ENCODE measurements around the gene SLC25A14. TPM values are rescaled to one million over a fixed set of nuclear protein-coding genes. Genes with fewer than 3 reads are reported as not detected.

SLC25A14 gene
- total and polyA plus RNA-seq, 2 donors (not counting 3 experiments of a cell fraction or from before 2014, with no cell fraction given), result 10.6 to 11.5 TPM

DNA sequence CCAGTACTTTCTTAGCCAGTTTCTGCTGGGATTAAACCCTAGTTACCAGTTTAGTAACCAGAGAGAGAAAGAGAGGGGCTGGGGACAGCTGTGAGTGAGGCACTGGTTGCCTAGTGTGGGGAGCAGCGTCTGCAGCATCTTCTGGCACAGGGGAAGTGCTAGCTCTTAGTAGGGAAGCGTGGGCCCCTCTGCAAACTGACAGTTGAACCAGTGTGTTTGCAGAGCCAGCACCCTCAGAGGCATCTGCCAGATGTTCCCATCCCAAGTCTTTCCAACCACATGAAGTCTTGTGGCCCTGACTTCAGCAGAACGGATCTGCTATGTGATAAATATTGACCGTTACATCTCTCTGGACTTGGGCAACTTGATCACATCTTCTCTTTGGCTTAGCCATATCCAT is 77.1 kb downstream of the SLC25A14 start:
- FAIRE-seq, result no peak

More for the DNA sequence above, 77.1 kb downstream of the SLC25A14 start:
- intact Hi-C loops (cut with micrococcal nuclease), result no loop called here
- CTCF ChIA-PET, result no interaction called here
- Histone ChIP-seq H3K4me3 (replicated peaks in 1 of 3; ENCODE audit: insufficient read depth in 1 of 3, low read depth in 1 of 3, low read length in 3 of 3) (no peak overlapping the region), H4K20me1 (replicated peaks; ENCODE audit: control insufficient read depth, extremely low read depth, insufficient read depth, low read length) (no peaks in the 10 kb centered on the region), H3K9ac (replicated peaks; ENCODE audit: extremely low read depth, insufficient read depth, low read length) (no peak overlapping the region), H3K4me2 (ENCODE audit: insufficient read depth, low read length) (no peak overlapping the region), H3K9me3 (replicated peaks; ENCODE audit: control insufficient read depth, insufficient read depth, low read length) (no peaks in the 10 kb centered on the region), H3K36me3 (ENCODE audit: control insufficient read depth in 2 of 2, extremely low read depth in 1 of 2, insufficient read depth in 2 of 2, low read length in 2 of 2) (no peaks in the 10 kb centered on the region), H3K9me1 (replicated peaks; ENCODE audit: control insufficient read depth, extremely low read depth, insufficient read depth, low read length) (no peaks in the 10 kb centered on the region), H3K4me1 (ENCODE audit: control insufficient read depth, extremely low read depth, insufficient read depth, low read length) (no peaks in the 10 kb centered on the region), H3K27ac (ENCODE audit: insufficient read depth, low read depth, low read length) (no peak overlapping the region), H2AFZ (ENCODE audit: low read depth, low read length) (no peak overlapping the region), H3K79me2 (ENCODE audit: control insufficient read depth, insufficient read depth, low read length) (no peaks in the 10 kb centered on the region), H3K27me3 (ENCODE audit: control insufficient read depth in 2 of 2, insufficient read depth in 2 of 2, low read length in 2 of 2) (no peaks in the 10 kb centered on the region)
- dilution Hi-C loops (cut with MboI; ENCODE audit: extremely low pct_ligation_motif_present, low sequenced_read_pairs), result no loop called here
- no peak for DNase-seq (ENCODE audit: low read depth, low spot score)
- no TSS peak for BruUV-seq (replicated peaks)
- TF ChIP-seq POLR2AphosphoS5 (IDR thresholded peaks at IDR 0.05; ENCODE audit: insufficient read depth, low read depth, low read length), result no peak
- no peak for TF ChIP-seq MYC (IDR thresholded peaks at IDR 0.05; ENCODE audit: low read depth, low read length)
- TF ChIP-seq GATA2 (IDR thresholded peaks at IDR 0.05; ENCODE audit: insufficient read depth, insufficient read length, low read depth, low read length), result no peak
- TF ChIP-seq, protein P1, sequence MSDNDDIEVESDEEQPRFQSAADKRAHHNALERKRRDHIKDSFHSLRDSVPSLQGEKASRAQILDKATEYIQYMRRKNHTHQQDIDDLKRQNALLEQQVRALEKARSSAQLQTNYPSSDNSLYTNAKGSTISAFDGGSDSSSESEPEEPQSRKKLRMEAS (IDR thresholded peaks at IDR 0.05; ENCODE audit: insufficient read depth, insufficient read length), result no peak
- TF ChIP-seq FOS (IDR thresholded peaks at IDR 0.05; ENCODE audit: borderline replicate concordance, insufficient read depth, low read length), result no peak
- no peak for TF ChIP-seq POLR2A (IDR thresholded peaks at IDR 0.05; ENCODE audit: low read depth, low read length)
- no peak for TF ChIP-seq EZH2 (IDR thresholded peaks at IDR 0.05; ENCODE audit: borderline replicate concordance, low read depth, low read length, severe bottlenecking)
- TF ChIP-seq JUN (IDR thresholded peaks at IDR 0.05; ENCODE audit: borderline replicate concordance, insufficient read depth, insufficient read length, low read depth), result no peak
- TF ChIP-seq, protein P2, sequence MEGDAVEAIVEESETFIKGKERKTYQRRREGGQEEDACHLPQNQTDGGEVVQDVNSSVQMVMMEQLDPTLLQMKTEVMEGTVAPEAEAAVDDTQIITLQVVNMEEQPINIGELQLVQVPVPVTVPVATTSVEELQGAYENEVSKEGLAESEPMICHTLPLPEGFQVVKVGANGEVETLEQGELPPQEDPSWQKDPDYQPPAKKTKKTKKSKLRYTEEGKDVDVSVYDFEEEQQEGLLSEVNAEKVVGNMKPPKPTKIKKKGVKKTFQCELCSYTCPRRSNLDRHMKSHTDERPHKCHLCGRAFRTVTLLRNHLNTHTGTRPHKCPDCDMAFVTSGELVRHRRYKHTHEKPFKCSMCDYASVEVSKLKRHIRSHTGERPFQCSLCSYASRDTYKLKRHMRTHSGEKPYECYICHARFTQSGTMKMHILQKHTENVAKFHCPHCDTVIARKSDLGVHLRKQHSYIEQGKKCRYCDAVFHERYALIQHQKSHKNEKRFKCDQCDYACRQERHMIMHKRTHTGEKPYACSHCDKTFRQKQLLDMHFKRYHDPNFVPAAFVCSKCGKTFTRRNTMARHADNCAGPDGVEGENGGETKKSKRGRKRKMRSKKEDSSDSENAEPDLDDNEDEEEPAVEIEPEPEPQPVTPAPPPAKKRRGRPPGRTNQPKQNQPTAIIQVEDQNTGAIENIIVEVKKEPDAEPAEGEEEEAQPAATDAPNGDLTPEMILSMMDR (IDR thresholded peaks at IDR 0.05; ENCODE audit: extremely low read depth in 1 of 2, insufficient read depth in 1 of 2, low read depth in 1 of 2, low read length in 2 of 2), result no peak
- POLR2A ChIA-PET, result no interaction called here

Measured in endothelial cell of umbilical vein (primary cell).